T follicular helper cell (primary cell): ENCODE data around the gene FGF12.

Experiments used
- DNase-seq: peaks from one replicate; pipeline ENCODE4 v3.0.0-alpha.2; 2020; ENCODE audit warnings: low read depth

FGF12 gene

GRCh38 chr3:192108820-192109219 is 618.5 kb downstream of the FGF12 start:
- no peak for DNase-seq

- DNase-seq, result no peak
Observed at GRCh38 chr3:192106543-192106942, 620.8 kb downstream of the FGF12 start.

GRCh38 chr3:192092388-192093005 is 634.8 kb downstream of the FGF12 start:
- DNase-seq, result no peak

GRCh38 chr3:192091831-192092230 is 635.5 kb downstream of the FGF12 start:
- DNase-seq, result no peak

GRCh38 chr3:192090586-192090985 is 636.8 kb downstream of the FGF12 start:
- DNase-seq, result no peak
